Measurements from ENCODE around the gene AUTS2. TPM values are rescaled to one million over a fixed set of nuclear protein-coding genes. Genes with fewer than 3 reads are reported as not detected.

The AUTS2 gene
- total RNA-seq, 1 experiment from 2014 or later, result 256 TPM

GRCh38 chr7:70756789-70757188, 1158.5 kb downstream of the AUTS2 start:
- TF ChIP-seq, protein P1, sequence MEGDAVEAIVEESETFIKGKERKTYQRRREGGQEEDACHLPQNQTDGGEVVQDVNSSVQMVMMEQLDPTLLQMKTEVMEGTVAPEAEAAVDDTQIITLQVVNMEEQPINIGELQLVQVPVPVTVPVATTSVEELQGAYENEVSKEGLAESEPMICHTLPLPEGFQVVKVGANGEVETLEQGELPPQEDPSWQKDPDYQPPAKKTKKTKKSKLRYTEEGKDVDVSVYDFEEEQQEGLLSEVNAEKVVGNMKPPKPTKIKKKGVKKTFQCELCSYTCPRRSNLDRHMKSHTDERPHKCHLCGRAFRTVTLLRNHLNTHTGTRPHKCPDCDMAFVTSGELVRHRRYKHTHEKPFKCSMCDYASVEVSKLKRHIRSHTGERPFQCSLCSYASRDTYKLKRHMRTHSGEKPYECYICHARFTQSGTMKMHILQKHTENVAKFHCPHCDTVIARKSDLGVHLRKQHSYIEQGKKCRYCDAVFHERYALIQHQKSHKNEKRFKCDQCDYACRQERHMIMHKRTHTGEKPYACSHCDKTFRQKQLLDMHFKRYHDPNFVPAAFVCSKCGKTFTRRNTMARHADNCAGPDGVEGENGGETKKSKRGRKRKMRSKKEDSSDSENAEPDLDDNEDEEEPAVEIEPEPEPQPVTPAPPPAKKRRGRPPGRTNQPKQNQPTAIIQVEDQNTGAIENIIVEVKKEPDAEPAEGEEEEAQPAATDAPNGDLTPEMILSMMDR (conservative IDR thresholded peaks at IDR 0.05), result no peak
- Histone ChIP-seq H2BK15ac (ENCODE audit: low read depth, low read length) (no peak overlapping the region), H2BK20ac (ENCODE audit: low read depth, low read length, poor library complexity, severe bottlenecking) (no peak overlapping the region), H3K9me3 (ENCODE audit: control insufficient read depth, low read depth, low read length) (no peaks in the 10 kb centered on the region), H3K23ac (ENCODE audit: insufficient read length, low read depth, low read length) (no peak overlapping the region), H3K14ac (ENCODE audit: insufficient read depth, low read length) (no peak overlapping the region), H2AFZ (ENCODE audit: low read length) (no peak overlapping the region), H3K4ac (ENCODE audit: low read depth, low read length) (no peak overlapping the region), H2BK12ac (ENCODE audit: insufficient read length, low read depth, low read length) (no peak overlapping the region), H3K4me2 (ENCODE audit: insufficient read depth, insufficient read length, low read length) (no peak overlapping the region), H3T11ph (ENCODE audit: low read length) (no peak overlapping the region), H3K79me2 (ENCODE audit: insufficient read depth, low read length) (peaks cover 35% of the 10 kb centered on the region; the same call in 1 of the 2 replicates), H3K9ac (ENCODE audit: extremely low read depth, insufficient read length, low read length) (no peak overlapping the region), H4K91ac (ENCODE audit: insufficient read length, low read depth, low read length) (no peak overlapping the region), H3K18ac (ENCODE audit: insufficient read length, low read depth, low read length) (no peak overlapping the region), H3K27ac (ENCODE audit: insufficient read length, low read depth, low read length) (no peak overlapping the region), H3K23me2 (ENCODE audit: insufficient read length, low read depth, low read length, poor library complexity, severe bottlenecking) (no peaks in the 10 kb centered on the region), H3K56ac (ENCODE audit: insufficient read length, low read depth, low read length) (no peak overlapping the region), H3K4me1 (ENCODE audit: insufficient read depth, low read length) (peaks cover 4% of the 10 kb centered on the region; the same call in 1 of the 2 replicates), H4K5ac (ENCODE audit: insufficient read length, low read depth, low read length) (no peak overlapping the region), H2BK5ac (ENCODE audit: insufficient read length, low read length) (no peak overlapping the region), H3K79me1 (ENCODE audit: insufficient read depth, low read depth, low read length, poor library complexity, severe bottlenecking) (peaks cover 19% of the 10 kb centered on the region), H2BK120ac (ENCODE audit: low read depth, low read length, poor library complexity, severe bottlenecking) (no peak overlapping the region), H4K8ac (replicated peaks; ENCODE audit: insufficient read length, low read depth, low read length) (no peak overlapping the region), H4K20me1 (ENCODE audit: control insufficient read depth, insufficient read depth, insufficient read length) (no peaks in the 10 kb centered on the region), H3K27me3 (ENCODE audit: insufficient read depth, low read length) (no peaks in the 10 kb centered on the region), H2AK5ac (ENCODE audit: insufficient read length, low read length) (no peak overlapping the region)
- Mint-ChIP-seq H3K4me1 (peaks cover 73% of the 10 kb centered on the region in 2 experiments), H3K4me3 (no peak overlapping the region), H3K36me3 (ENCODE audit: insufficient read depth in 1 of 3, low read depth in 3 of 3) (peaks cover 5 to 43% (median 40%) of the 10 kb centered on the region in 3 experiments; a peak in 6 of 7 replicates), H3K27ac (peak overlapping the region in 1 of 3 experiments; percentile 51; a peak in 1 of 7 replicates), H3K9me3 (no peaks in the 10 kb centered on the region), H3K27me3 (ENCODE audit: low read depth) (no peaks in the 10 kb centered on the region; the same call in 1 of the 2 replicates)
- no CpG with 5 or more reads among the region's 8 CpGs for WGBS (ENCODE audit: extremely low coverage, insufficient read length, low lambda C conversion rate)
- no peak for DNase-seq

Measured in H9 (cell line).